Gastrocnemius medialis (tissue), 4 donors: ENCODE measurements around the gene MAD1L1.

Experiments
- CTCF ChIP-seq, 5 experiments: fragments of 450-650 bp in 3 of 5; fragments of 200-600 bp in 2 of 5; sonication (generic) in 2 of 5; IDR thresholded peaks in 4 of 5; conservative IDR thresholded peaks in 1 of 5; 1 replicate in 4 of 5; 2 replicates in 1 of 5; pipeline ENCODE4 v1.5.1; 2016 to 2019; ENCODE audit warnings: antibody characterized with exemption in 5 of 5, mild to moderate bottlenecking in 3 of 5, moderate library complexity in 3 of 5
- POLR2A ChIP-seq, 2 donors: fragments of 450-650 bp; IDR thresholded peaks; one replicate each; pipeline ENCODE4 v1.6.1; 2017; ENCODE audit warnings: antibody characterized with exemption in 2 of 2, mild to moderate bottlenecking in 2 of 2, moderate library complexity in 2 of 2

GRCh38 chr7:2102375-2102723 is 130.4 kb downstream of the MAD1L1 start:
- TF ChIP-seq CTCF (IDR thresholded peaks at IDR 0.05 in 4 of 5, conservative IDR thresholded peaks at IDR 0.05 in 1 of 5) (no peak), POLR2A (IDR thresholded peaks at IDR 0.05) (no peak)
